IMR-90 (cell line): Measurements from ENCODE around the gene MSI2. TPM values are rescaled to one million over a fixed set of nuclear protein-coding genes. Genes with fewer than 3 reads are reported as not detected.

Experiments used
- ATAC-seq: fragments of 200-7000 bp; cut with Tn5 transposase; 2 replicates; pipeline ENCODE4 v1.9.1; 2020; ENCODE audit warnings: low read depth, mild to moderate bottlenecking, moderate library complexity
- BruUV-seq: library from RNA; stranded (reverse); fragments of 400-500 nt; replicated peaks from 2 replicates; lab custom pipeline; 2021; lab: Mats Ljungman, UMichigan
- CTCF ChIA-PET: fragments of 300-600 bp; formaldehyde crosslinking; extraction: SDS; loops from one replicate; lab custom pipeline; 2021; ENCODE audit warnings: antibody characterized with exemption; lab: Yijun Ruan, JAX
- POLR2A ChIA-PET: fragments of 300-600 bp; sonication (Branson Sonifier 250); formaldehyde crosslinking; loops from one replicate; lab custom pipeline; 2022; ENCODE audit warnings: antibody characterized with exemption; ENCODE audit not compliant: unreplicated experiment; lab: Charles Lee
- DNase-seq: peaks from one replicate; pipeline ENCODE4 v3.0.0; 2013
- H2AFZ ChIP-seq: replicated peaks from 2 replicates; pipeline ENCODE3; 2013; ENCODE audit warnings: low read length, mild to moderate bottlenecking; ENCODE audit not compliant: poor library complexity
- H2AK5ac ChIP-seq: 2 replicates; pipeline ENCODE4 v1.6.1; 2013; ENCODE audit warnings: low read depth, low read length, inconsistent platforms
- H2AK9ac ChIP-seq: replicated peaks from 2 replicates; pipeline ENCODE3; 2013; ENCODE audit warnings: mild to moderate bottlenecking, low read depth, low read length, moderate library complexity; ENCODE audit not compliant: poor library complexity
- H2BK120ac ChIP-seq: 2 replicates; pipeline ENCODE4 v1.6.1; 2013; ENCODE audit warnings: low read depth, low read length, inconsistent platforms
- H2BK15ac ChIP-seq: 3 replicates; pipeline ENCODE4 v1.6.1; 2013; ENCODE audit warnings: low read depth, low read length, inconsistent platforms
- H2BK20ac ChIP-seq: 2 replicates; pipeline ENCODE4 v1.6.1; 2013; ENCODE audit warnings: low read depth, mild to moderate bottlenecking, inconsistent platforms, low read length, moderate library complexity
- H2BK5ac ChIP-seq: 2 replicates; pipeline ENCODE4 v1.6.1; 2013; ENCODE audit warnings: mild to moderate bottlenecking, low read depth, low read length, inconsistent platforms; ENCODE audit not compliant: poor library complexity, severe bottlenecking
- H3K14ac ChIP-seq: replicated peaks from 2 replicates; pipeline ENCODE4 v1.6.1; 2013; ENCODE audit warnings: low read depth, low read length, inconsistent platforms
- H3K18ac ChIP-seq: 2 replicates; pipeline ENCODE4 v1.6.1; 2013; ENCODE audit warnings: low read depth, low read length, control low read depth
- H3K23ac ChIP-seq: 2 replicates; pipeline ENCODE4 v1.6.1; 2013; ENCODE audit warnings: low read depth, low read length, inconsistent platforms
- H3K27ac ChIP-seq: 2 replicates; pipeline ENCODE4 v1.5.1; 2013; ENCODE audit warnings: mild to moderate bottlenecking, control low read depth, low read length; ENCODE audit not compliant: insufficient read depth
- H3K27me3 ChIP-seq: 2 replicates; pipeline ENCODE4 v1.6.1; 2013; ENCODE audit warnings: low read length; ENCODE audit not compliant: control insufficient read depth, insufficient read depth
- H3K36me3 ChIP-seq: 2 replicates; pipeline ENCODE4 v1.6.1; 2013; ENCODE audit warnings: low read length, mixed read lengths; ENCODE audit not compliant: control insufficient read depth, insufficient read depth
- H3K4ac ChIP-seq: 2 replicates; pipeline ENCODE4 v1.6.1; 2013; ENCODE audit warnings: low read depth, low read length, inconsistent platforms
- H3K4me1 ChIP-seq: 2 replicates; pipeline ENCODE4 v1.6.1; 2013; ENCODE audit warnings: low read length, mixed read lengths; ENCODE audit not compliant: control insufficient read depth, insufficient read depth
- H3K4me2 ChIP-seq: 2 replicates; pipeline ENCODE4 v1.6.1; 2013; ENCODE audit warnings: low read depth, mild to moderate bottlenecking, control low read depth, low read length, moderate library complexity
- H3K4me3 ChIP-seq: 2 replicates; pipeline ENCODE4 v1.5.1; 2013; ENCODE audit warnings: low read depth, mild to moderate bottlenecking, control low read depth, low read length, moderate library complexity; ENCODE audit not compliant: insufficient read depth
- H3K56ac ChIP-seq: 2 replicates; pipeline ENCODE4 v1.6.1; 2013; ENCODE audit warnings: low read length, inconsistent platforms; ENCODE audit not compliant: insufficient read depth; ENCODE audit errors: extremely low read depth
- H3K79me1 ChIP-seq, 2 experiments: 2 replicates each; pipeline ENCODE4 v1.6.1; 2013; ENCODE audit warnings: low read length in 2 of 2, inconsistent platforms in 1 of 2, low read depth in 1 of 2
- H3K9ac ChIP-seq: 2 replicates; pipeline ENCODE4 v1.6.1; 2013; ENCODE audit warnings: low read depth, low read length, control low read depth
- H3K9me1 ChIP-seq: 2 replicates; pipeline ENCODE4 v1.6.1; 2013; ENCODE audit warnings: low read length, inconsistent platforms; ENCODE audit not compliant: insufficient read depth
- H3K9me3 ChIP-seq: 2 replicates; pipeline ENCODE4 v1.6.1; 2013; ENCODE audit warnings: low read length; ENCODE audit not compliant: control insufficient read depth, insufficient read depth
- H4K20me1 ChIP-seq: 2 replicates; pipeline ENCODE4 v1.6.1; 2013; ENCODE audit warnings: low read length, inconsistent platforms; ENCODE audit not compliant: insufficient read depth
- H4K5ac ChIP-seq: 2 replicates; pipeline ENCODE4 v1.6.1; 2013; ENCODE audit warnings: mild to moderate bottlenecking, low read depth, low read length, control low read depth
- H4K8ac ChIP-seq, 2 experiments: 2 replicates each; pipeline ENCODE4 v1.6.1; 2013; ENCODE audit warnings: low read depth in 2 of 2, low read length in 2 of 2, control low read depth in 1 of 2, inconsistent platforms in 1 of 2
- H4K91ac ChIP-seq: 2 replicates; pipeline ENCODE4 v1.6.1; 2013; ENCODE audit warnings: low read depth, low read length, inconsistent platforms; ENCODE audit not compliant: insufficient read depth
- BHLHE40 ChIP-seq: fragments of 150-350 bp; IDR thresholded peaks from 2 replicates; pipeline ENCODE4 v1.6.1; 2016; ENCODE audit warnings: mild to moderate bottlenecking, low read depth, low read length
- CEBPB ChIP-seq: IDR thresholded peaks from 2 replicates; pipeline ENCODE4 v1.6.1; 2012; ENCODE audit warnings: low read depth, low read length, improper control_type of control experiment
- CHD1 ChIP-seq: IDR thresholded peaks from 2 replicates; pipeline ENCODE4 v1.6.1; 2012; ENCODE audit warnings: low read depth, low read length, improper control_type of control experiment
- CTCF ChIP-seq: conservative IDR thresholded peaks from 2 replicates; pipeline ENCODE4 v1.5.1; 2012; ENCODE audit warnings: mild to moderate bottlenecking, low read depth, low read length, improper control_type of control experiment
- ELK1 ChIP-seq: fragments of 150-350 bp; IDR thresholded peaks from 2 replicates; pipeline ENCODE4 v1.6.1; 2016; ENCODE audit warnings: low read depth, mild to moderate bottlenecking, low read length, moderate library complexity, borderline replicate concordance
- FOS ChIP-seq: fragments of 150-350 bp; IDR thresholded peaks from 2 replicates; pipeline ENCODE4 v1.6.1; 2016; ENCODE audit warnings: low read depth, low read length
- MAFK ChIP-seq: IDR thresholded peaks from 2 replicates; pipeline ENCODE4 v1.6.1; 2012; ENCODE audit warnings: low read depth, low read length, improper control_type of control experiment
- MAZ ChIP-seq: IDR thresholded peaks from 2 replicates; pipeline ENCODE4 v1.6.1; 2012; ENCODE audit warnings: low read depth, mild to moderate bottlenecking, low read length, improper control_type of control experiment, moderate library complexity, borderline replicate concordance
- MXI1 ChIP-seq: IDR thresholded peaks from 2 replicates; pipeline ENCODE4 v1.6.1; 2012; ENCODE audit warnings: low read depth, mild to moderate bottlenecking, low read length, moderate library complexity, borderline replicate concordance
- NFE2L2 ChIP-seq: fragments of 150-350 bp; IDR thresholded peaks from 2 replicates; pipeline ENCODE4 v1.6.1; 2016; ENCODE audit warnings: low read depth, mild to moderate bottlenecking, low read length
- POLR2A ChIP-seq: IDR thresholded peaks from 2 replicates; pipeline ENCODE4 v1.6.1; 2012; ENCODE audit warnings: mild to moderate bottlenecking, low read depth, low read length
- RFX5 ChIP-seq: IDR thresholded peaks from 2 replicates; pipeline ENCODE4 v1.8.0; 2012; ENCODE audit warnings: low read depth, mild to moderate bottlenecking, low read length, moderate library complexity
- WGBS, 2 experiments: methylation state at CpG; one replicate each; pipeline versions ENCODE4 v1.1.5 to v1.1.7; 2013; ENCODE audit warnings: missing lambda C conversion rate in 2 of 2; ENCODE audit not compliant: insufficient read length in 1 of 2; ENCODE audit errors: extremely low coverage in 2 of 2; 5-methylcytosine and 5-hydroxymethylcytosine counted together
- dilution Hi-C: fragments of 300-500 bp; cut with HindIII; formaldehyde crosslinking; loops from one replicate; pipeline ENCODE4 v1.14.3; 2018; ENCODE audit warnings: low sequenced_read_pairs; ENCODE audit not compliant: unreplicated experiment
- in situ Hi-C: fragments of 300-500 bp; cut with MboI; formaldehyde crosslinking; loops from 3 replicates; pipeline ENCODE4 v1.14.3; 2019; ENCODE audit warnings: low sequenced_read_pairs, inconsistent platforms, mixed read lengths
- intact Hi-C: fragments of 100-400 bp; cut with micrococcal nuclease; formaldehyde crosslinking; loops from 2 replicates; pipeline ENCODE4 v1.10.0; 2022
- polyA plus RNA-seq, 3 experiments: library from polyadenylated mRNA; depleted of rRNA; stranded (reverse); fragments of >200 nt; gene quantifications; 2 replicates each; pipeline ENCODE4 v1.2.3, GENCODE V29; 2012; ENCODE audit warnings: low replicate concordance in 1 of 3
- total RNA-seq: library from RNA; depleted of rRNA; stranded (reverse); fragments of >200 nt; gene quantifications from 2 replicates; pipeline ENCODE4 v1.2.3, GENCODE V29; 2012

Gene MSI2
- total and polyA plus RNA-seq, 2 of the 4 experiments (the other 2 are of a cell fraction), result 13.0 to 16.0 TPM

GRCh38 chr17:57318913-57319312, 62.6 kb downstream of the MSI2 start:
- no TSS peak for BruUV-seq
- Histone ChIP-seq H2AFZ (no peak overlapping the region), H4K91ac (no peak overlapping the region), H2BK120ac (no peak overlapping the region), H2AK9ac (no peak overlapping the region), H3K9me3 (no peaks in the 10 kb centered on the region), H3K4me2 (no peak overlapping the region), H3K9me1 (0 out of 2 replicates have a peak, but pooled peaks cover 2% of the 10 kb centered on the region), H4K20me1 (no peaks in the 10 kb centered on the region; the same call in 1 of the 2 replicates), H3K14ac (no peak overlapping the region), H4K5ac (no peak overlapping the region), H3K27me3 (no peaks in the 10 kb centered on the region), H3K23ac (no peak overlapping the region), H3K9ac (no peak overlapping the region), H3K27ac (no peak overlapping the region), H3K36me3 (no peaks in the 10 kb centered on the region), H3K56ac (no peak overlapping the region), H2BK15ac (no peak overlapping the region), H2AK5ac (no peak overlapping the region), H3K4ac (no peak overlapping the region), H4K8ac (no peak overlapping the region), H3K4me3 (no peak overlapping the region), H2BK5ac (no peak overlapping the region), H2BK20ac (no peak overlapping the region), H3K79me1 (peaks cover 0 to 3% of the 10 kb centered on the region in 2 experiments; a peak in 1 of 4 replicates), H3K18ac (no peak overlapping the region), H3K4me1 (no peaks in the 10 kb centered on the region)
- TF ChIP-seq RFX5, result no peak
- no peak for TF ChIP-seq NFE2L2
- TF ChIP-seq POLR2A, result no peak
- TF ChIP-seq MAZ, result no peak
- no peak for TF ChIP-seq MXI1
- TF ChIP-seq BHLHE40, result no peak
- TF ChIP-seq MAFK, result no peak
- TF ChIP-seq CEBPB, result no peak
- no peak for TF ChIP-seq CHD1
- no peak for TF ChIP-seq FOS
- TF ChIP-seq ELK1, result no peak
- TF ChIP-seq CTCF, result no peak
- dilution Hi-C loops, result no loop called here
- CTCF ChIA-PET, result no interaction called here
- no peak for ATAC-seq
- DNase-seq, result no peak
- POLR2A ChIA-PET, result no interaction called here
- intact Hi-C loops, result no loop called here
- no CpG with 5 or more reads among the region's 6 CpGs for WGBS, 2 experiments
- in situ Hi-C loops, result no loop called here
